Measurements from ENCODE around the gene SCOC.

SCOC gene

DNA sequence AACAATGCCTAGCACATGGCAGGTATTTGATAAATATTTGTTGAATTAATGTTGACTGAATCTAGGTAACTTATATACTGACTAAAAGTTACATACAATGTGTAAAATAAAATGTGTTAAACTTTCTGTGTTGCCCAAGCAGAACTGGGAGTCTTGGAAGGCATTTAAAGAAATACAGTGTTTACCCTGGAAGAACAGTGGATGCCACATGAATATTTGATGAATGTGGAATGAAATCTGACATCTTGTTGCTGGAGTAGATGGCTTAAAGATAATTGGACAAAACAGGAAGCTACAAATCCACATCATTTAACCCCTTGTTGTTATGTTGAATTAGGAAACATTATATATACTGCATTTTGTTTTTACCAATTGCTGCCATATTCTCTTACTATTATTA is 39.9 kb upstream of the SCOC start:
- H3K4me3 ChIP-seq (ENCODE audit: low read depth, low read length): no peak overlapping the region
- no peak for TF ChIP-seq CTCF (IDR thresholded peaks at IDR 0.05; ENCODE audit: low read depth, low read length, missing control alignments)
- no peak for DNase-seq (ENCODE audit: low read depth)

- TF ChIP-seq CTCF (IDR thresholded peaks at IDR 0.05; ENCODE audit: low read depth, low read length, missing control alignments): no peak
- H3K4me3 ChIP-seq (ENCODE audit: low read depth, low read length): no peak overlapping the region
- no peak for DNase-seq (ENCODE audit: low read depth)
Measured at GRCh38 chr4:140335076-140335475, 38.4 kb upstream of the SCOC start.

DNA sequence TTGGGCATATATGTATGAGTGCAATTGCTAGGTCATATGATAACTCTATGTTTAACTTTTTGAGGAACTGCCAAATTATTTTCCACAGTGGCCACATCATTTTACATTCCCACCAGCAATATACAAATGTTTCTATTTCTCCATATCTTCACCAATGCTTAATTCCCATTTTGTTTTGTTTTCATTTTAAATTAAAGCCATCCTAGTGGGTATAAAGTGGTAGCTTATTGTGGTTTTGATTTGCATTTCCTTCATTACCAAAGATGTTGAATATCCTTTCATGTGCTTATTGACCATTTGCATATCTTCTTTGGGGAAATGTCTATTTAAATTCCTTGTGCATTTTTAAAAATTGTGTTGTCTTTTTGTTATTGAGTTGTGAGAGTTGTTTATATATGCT is 36.7 kb upstream of the SCOC start:
- no peak overlapping the region for H3K4me3 ChIP-seq (ENCODE audit: low read depth, low read length)

DNA sequence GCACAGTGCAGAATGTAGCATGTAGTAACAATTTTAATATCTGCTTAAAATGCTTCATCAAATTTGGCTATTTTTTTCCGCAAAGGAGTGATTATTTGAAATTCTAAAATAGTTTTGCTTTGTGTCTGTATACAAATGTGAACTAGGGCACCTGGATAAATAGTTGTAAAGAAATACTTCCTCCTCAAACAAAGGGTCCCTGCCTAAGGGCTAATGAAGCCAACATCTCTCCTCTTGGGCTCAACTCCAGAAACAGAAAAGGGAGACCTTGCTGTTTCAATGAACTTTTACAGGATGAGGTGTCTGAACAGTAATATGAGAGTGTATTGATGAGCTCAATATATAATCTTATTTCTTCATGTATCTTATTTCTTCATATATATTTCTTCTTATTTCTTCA is 30.8 kb upstream of the SCOC start:
- no peak overlapping the region for H3K4me3 ChIP-seq (ENCODE audit: low read depth, low read length)
- no peak for DNase-seq (ENCODE audit: low read depth)
- no peak for TF ChIP-seq CTCF (IDR thresholded peaks at IDR 0.05; ENCODE audit: low read depth, low read length, missing control alignments)

More for the DNA sequence above, 36.7 kb upstream of the SCOC start:
- no peak for TF ChIP-seq CTCF (IDR thresholded peaks at IDR 0.05; ENCODE audit: low read depth, low read length, missing control alignments)
- no peak for DNase-seq (ENCODE audit: low read depth)

DNA sequence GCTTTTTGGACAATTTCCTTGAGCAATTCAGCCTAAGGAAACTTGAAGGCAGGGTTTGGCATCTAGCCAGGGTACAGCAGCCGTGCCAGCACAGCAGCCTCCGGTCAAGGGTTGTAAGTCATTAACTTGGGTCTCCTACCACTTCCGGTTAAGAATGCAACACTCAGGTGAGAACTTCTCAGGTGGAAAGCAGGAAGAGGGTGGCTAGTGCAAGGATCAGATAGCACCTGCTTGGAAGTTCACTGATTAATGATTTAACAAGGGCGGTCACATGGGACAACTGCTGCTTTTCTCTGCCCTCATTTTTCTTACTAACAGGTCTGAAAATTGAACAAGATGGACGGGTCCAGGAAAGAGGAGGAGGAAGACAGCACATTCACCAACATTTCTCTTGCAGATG is 30.1 kb upstream of the SCOC start:
- no peak for TF ChIP-seq CTCF (IDR thresholded peaks at IDR 0.05; ENCODE audit: low read depth, low read length, missing control alignments)
- no peak overlapping the region for H3K4me3 ChIP-seq (ENCODE audit: low read depth, low read length)
- no peak for DNase-seq (ENCODE audit: low read depth)

DNA sequence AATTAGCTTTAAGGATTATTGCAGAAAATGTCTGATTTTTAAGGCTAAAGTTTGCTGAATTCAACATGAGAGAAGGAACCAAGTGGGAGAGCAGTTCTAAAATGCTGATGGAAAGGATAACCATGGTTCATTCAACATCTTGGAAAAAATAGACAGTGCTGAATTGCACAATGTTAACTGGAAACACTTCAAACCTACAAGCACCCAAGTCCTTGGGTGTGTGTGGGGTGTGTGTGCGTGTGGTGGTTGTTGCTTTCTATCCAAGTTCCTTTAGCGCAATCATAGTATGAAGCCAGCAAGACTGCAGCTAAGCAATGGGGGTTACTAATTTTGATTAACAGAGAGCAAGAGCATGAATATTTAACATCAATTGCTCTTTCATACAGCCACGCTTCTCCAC is 29.3 kb upstream of the SCOC start:
- H3K4me3 ChIP-seq (ENCODE audit: low read depth, low read length): no peak overlapping the region
- no peak for DNase-seq (ENCODE audit: low read depth)

More for the DNA sequence above, 29.3 kb upstream of the SCOC start:
- no peak for TF ChIP-seq CTCF (IDR thresholded peaks at IDR 0.05; ENCODE audit: low read depth, low read length, missing control alignments)
